Heart right ventricle (tissue), 16 donors: ENCODE data around the gene TENT5C. TPM values are rescaled to one million over a fixed set of nuclear protein-coding genes. Genes with fewer than 3 reads are reported as not detected.
A peak's percentile ranks its signal among the peaks of the same experiment; 100 is the strongest.

Experiments
- ATAC-seq, 8 donors: fragments of 200-7000 bp; cut with Tn5 transposase; one replicate each; pipeline ENCODE4 v1.9.1; 2020; ENCODE audit warnings: mild to moderate bottlenecking in 8 of 8, moderate library complexity in 8 of 8, moderate number of reproducible peaks in 1 of 8
- DNase-seq, 2 donors: peaks; one replicate each; pipeline ENCODE4 v3.0.0-alpha.2; 2020
- H3K27ac ChIP-seq, 10 donors: fragments of 200-600 bp; sonication (generic) in 2 of 10; one replicate each; pipeline versions ENCODE4 v1.5.0 to v1.8.0; 2020 to 2022; ENCODE audit warnings: mild to moderate bottlenecking in 3 of 10
- H3K27me3 ChIP-seq, 7 donors: fragments of 200-600 bp; one replicate each; pipeline ENCODE4 v1.8.0; 2021 to 2022; ENCODE audit warnings: mild to moderate bottlenecking in 2 of 7
- H3K36me3 ChIP-seq, 9 donors: fragments of 200-600 bp; sonication (generic) in 1 of 9; one replicate each; pipeline versions ENCODE4 v1.5.0 to v1.8.0; 2020 to 2022; ENCODE audit warnings: mild to moderate bottlenecking in 2 of 9
- H3K4me1 ChIP-seq, 9 donors: fragments of 200-600 bp; sonication (generic) in 1 of 9; one replicate each; pipeline versions ENCODE4 v1.5.0 to v1.8.0; 2020 to 2022; ENCODE audit warnings: mild to moderate bottlenecking in 4 of 9
- H3K4me3 ChIP-seq, 10 donors: fragments of 200-600 bp; sonication (generic) in 2 of 10; one replicate each; pipeline versions ENCODE4 v1.5.0 to v1.8.0; 2020 to 2022; ENCODE audit warnings: mild to moderate bottlenecking in 7 of 10, moderate library complexity in 2 of 10
- H3K9me3 ChIP-seq, 11 donors: fragments of 200-600 bp in 10 of 11; sonication (generic) in 2 of 11; one replicate each; pipeline versions ENCODE4 v1.5.0 to v1.8.0; 2013 to 2022; ENCODE audit warnings: mild to moderate bottlenecking in 2 of 11, control low read depth in 1 of 11, moderate library complexity in 1 of 11
- CTCF ChIP-seq, 9 donors: fragments of 200-600 bp; sonication (generic) in 2 of 9; IDR thresholded peaks; one replicate each; pipeline versions ENCODE4 v1.5.0 to v1.8.0; 2021 to 2022; ENCODE audit warnings: antibody characterized with exemption in 9 of 9, mild to moderate bottlenecking in 5 of 9, moderate library complexity in 1 of 9
- WGBS, 2 donors: extraction: QIAGEN DNeasy Blood & Tissue Kit; methylation state at CpG; one replicate each; pipeline ENCODE4 v1.1.7; 2013; ENCODE audit warnings: inconsistent platforms in 1 of 2; 5-methylcytosine and 5-hydroxymethylcytosine counted together
- intact Hi-C, 10 donors: fragments of 100-400 bp; cut with DNase I; formaldehyde crosslinking; loops; one replicate each; pipeline versions ENCODE4 v1.11.1 to v1.14.2; 2022
- polyA plus RNA-seq, 2 donors: library from polyadenylated mRNA; stranded (reverse); fragments of 200-250 nt; gene quantifications; one replicate each; pipeline ENCODE4 v1.2.3, GENCODE V29; 2013
- total RNA-seq, 10 donors: library from RNA; stranded (reverse); fragmentation: NEBNext Ultra II Directional in 3 of 10; extraction: Animal tissue kit (Norgen Biotek cat#: 25700) in 3 of 10; gene quantifications; one replicate each; pipeline versions ENCODE4 v1.2.1 to v1.2.4, GENCODE V29; 2021 to 2023
- donor health status: Arrhythmogenic right ventricular cardiomyopathy.
- donor health status: ischemic (EF 13 %, LVEDD 7.1; RV severe dilation, severe dysfunction).
- donor health status: healthy with polysubstance abuse.
- donor health status: DM: no; HTN: yes; CAD: no.
- donor health status: DM: no; HTN: no; CAD: no.
- donor health status: ischemic (EF 25% LVEDD 6.9; RV normal size, moderate dysfunction).
- donor health status: ischemic (EF 25% LVEDD 5.7; RV mildly dilated, moderate dysfunction).
- donor health status: healthy.
- donor health status: DM: yes; HTN: yes; CAD: no.
- donor health status: Ischemic cardiomyopathy.
- donor health status: ischemic (EF 35%, LVEDD 5.7; RV mildly dilated, moderate dysfunction).
- donor health status: nonischemic (EF 11% LVEDD 7.7; RV severe dilation, severe dysfunction).
- donor health status: DM: yes; HTN: yes; CAD: no.
- donor health status: PGD.
- donor health status: ischemic (EF 29% LVEDD 5.4; RV normal size, mild dysfunction).
- donor health status: nonischemic (EF 23%, LVEDD 6.1; RV moderate dilation, normal function).

Gene TENT5C
- total and polyA plus RNA-seq, 12 donors, result 3.1 to 23.1 (median 10.2) TPM

- DNase-seq (no peak), ATAC-seq (no peak)
- Histone ChIP-seq H3K4me3 (no peak overlapping the region), H3K27ac (no peak overlapping the region), H3K27me3 (no peaks in the 10 kb centered on the region), H3K36me3 (peaks cover 0 to 12% (median 0%) of the 10 kb centered on the region in 9 donors), H3K4me1 (peaks cover 0 to 37% (median 12%) of the 10 kb centered on the region in 9 donors), H3K9me3 (no peaks in the 10 kb centered on the region)
- intact Hi-C loops, result no loop called here
- no peak for TF ChIP-seq CTCF (IDR thresholded peaks at IDR 0.05)
- 83% methylated on average over 2 of the region's 2 CpGs for WGBS, 2 donors
These were observed 12.7 kb downstream of the TENT5C start for GRCh38 chr1:117618450-117619122.

GRCh38 chr1:117620440-117620839 is 14.6 kb downstream of the TENT5C start:
- 93 to 95% methylated on average over 6 of the region's 6 CpGs for WGBS, 2 donors
- intact Hi-C loops, result no loop called here

GRCh38 chr1:117621316-117621715 is 15.5 kb downstream of the TENT5C start:
- intact Hi-C loops, result no loop called here
- no peaks in the 10 kb centered on the region for H3K27me3 ChIP-seq
- DNase-seq (no peak), ATAC-seq (no peak)
- H3K9me3 ChIP-seq, result no peaks in the 10 kb centered on the region
- peaks cover 0 to 18% (median 4%) of the 10 kb centered on the region in 9 donors for H3K36me3 ChIP-seq
- no peak for TF ChIP-seq CTCF (IDR thresholded peaks at IDR 0.05)
- 90% methylated on average over 4 of the region's 4 CpGs for WGBS, 2 donors
- peaks cover 0 to 10% (median 0%) of the 10 kb centered on the region in 9 donors for H3K4me1 ChIP-seq
- no peak overlapping the region for H3K27ac ChIP-seq
- H3K4me3 ChIP-seq, result no peak overlapping the region

More at GRCh38 chr1:117620440-117620839, 14.6 kb downstream of the TENT5C start:
- ATAC-seq (no peak), DNase-seq (no peak)
- Histone ChIP-seq H3K36me3 (peaks cover 0 to 18% (median 4%) of the 10 kb centered on the region in 9 donors), H3K4me1 (peaks cover 0 to 18% (median 0%) of the 10 kb centered on the region in 9 donors), H3K27ac (no peak overlapping the region), H3K9me3 (no peaks in the 10 kb centered on the region), H3K4me3 (no peak overlapping the region), H3K27me3 (no peaks in the 10 kb centered on the region)
- no peak for TF ChIP-seq CTCF (IDR thresholded peaks at IDR 0.05)

GRCh38 chr1:117622726-117623125 is 16.9 kb downstream of the TENT5C start:
- H3K27ac ChIP-seq, result no peak overlapping the region

More at GRCh38 chr1:117622726-117623125, 16.9 kb downstream of the TENT5C start:
- peak in 4 of 9 donors; percentile 8 to 30 (median 18) for TF ChIP-seq CTCF (IDR thresholded peaks at IDR 0.05)
- 58 to 75% methylated on average over 14 of the region's 14 CpGs for WGBS, 2 donors
- Histone ChIP-seq H3K36me3 (peaks cover 0 to 18% (median 4%) of the 10 kb centered on the region in 9 donors), H3K9me3 (no peaks in the 10 kb centered on the region), H3K27me3 (no peaks in the 10 kb centered on the region), H3K4me1 (peaks cover 0 to 4% (median 0%) of the 10 kb centered on the region in 9 donors), H3K4me3 (no peak overlapping the region)
- DNase-seq (no peak), ATAC-seq (peak in 4 of 8 donors; percentile 16 to 53 (median 38))
- intact Hi-C loops, result no loop called here
